GM23338 (cell line): ENCODE results near the gene IDH1. TPM values are rescaled to one million over a fixed set of nuclear protein-coding genes. Genes with fewer than 3 reads are reported as not detected.

Experiments
- ATAC-seq: fragments of 200-7000 bp; cut with Tn5 transposase; 3 replicates; pipeline ENCODE4 v1.9.1; 2020
- DNase-seq: peaks from one replicate; pipeline ENCODE4 v3.0.0-alpha.2; 2015; ENCODE audit warnings: low spot score
- H2AFZ ChIP-seq: fragments of 200-600 bp; sonication (generic); 2 replicates; pipeline ENCODE4 v1.8.0; 2016; ENCODE audit warnings: antibody characterized with exemption, mild to moderate bottlenecking, moderate library complexity
- H3F3A ChIP-seq: fragments of 200-600 bp; sonication (generic); replicated peaks from 2 replicates; pipeline ENCODE4 v1.8.0; 2017; ENCODE audit warnings: antibody characterized with exemption, mixed run types, low read depth
- H3K27ac ChIP-seq: fragments of 200-600 bp; sonication (generic); 2 replicates; pipeline ENCODE4 v1.6.1; 2016; ENCODE audit warnings: low read depth
- H3K27me3 ChIP-seq: fragments of 200-600 bp; sonication (generic); 2 replicates; pipeline ENCODE4 v1.8.0; 2016; ENCODE audit warnings: mild to moderate bottlenecking, mixed run types, moderate library complexity; ENCODE audit not compliant: insufficient read depth
- H3K36me3 ChIP-seq: fragments of 200-600 bp; sonication (generic); 2 replicates; pipeline ENCODE4 v1.8.0; 2016; ENCODE audit warnings: mild to moderate bottlenecking; ENCODE audit not compliant: insufficient read depth
- H3K4me1 ChIP-seq: fragments of 200-600 bp; sonication (generic); 2 replicates; pipeline ENCODE4 v1.8.0; 2016; ENCODE audit warnings: mild to moderate bottlenecking, moderate library complexity; ENCODE audit not compliant: insufficient read depth
- H3K4me2 ChIP-seq: fragments of 200-600 bp; sonication (generic); 2 replicates; pipeline ENCODE4 v1.7.1; 2017; ENCODE audit warnings: mixed run types
- H3K4me3 ChIP-seq: fragments of 200-600 bp; sonication (generic); 2 replicates; pipeline ENCODE4 v1.6.1; 2016; ENCODE audit warnings: mixed run types
- H3K79me2 ChIP-seq: fragments of 200-600 bp; sonication (generic); replicated peaks from 2 replicates; pipeline ENCODE4 v1.8.0; 2017; ENCODE audit warnings: mild to moderate bottlenecking; ENCODE audit not compliant: insufficient read depth
- H3K9me2 ChIP-seq: fragments of 200-600 bp; sonication (generic); 2 replicates; pipeline ENCODE4 v1.8.0; 2017; ENCODE audit not compliant: insufficient read depth
- H4K20me1 ChIP-seq: fragments of 200-600 bp; sonication (generic); replicated peaks from 2 replicates; pipeline ENCODE4 v1.8.0; 2017; ENCODE audit warnings: mild to moderate bottlenecking; ENCODE audit not compliant: insufficient read depth
- H3K27ac Mint-ChIP-seq: 2 replicates; pipeline ENCODE4 v1.8.0; 2020; ENCODE audit warnings: inconsistent platforms, mild to moderate bottlenecking, moderate library complexity, mixed read lengths
- H3K27me3 Mint-ChIP-seq: 3 replicates; pipeline ENCODE4 v1.8.0; 2022; ENCODE audit warnings: low read depth, mild to moderate bottlenecking, moderate library complexity, mixed read lengths, inconsistent platforms; ENCODE audit not compliant: insufficient read depth, poor library complexity
- H3K36me3 Mint-ChIP-seq: 3 replicates; pipeline ENCODE4 v1.8.0; 2021; ENCODE audit warnings: low read depth, mild to moderate bottlenecking, inconsistent platforms, moderate library complexity, mixed read lengths
- H3K4me1 Mint-ChIP-seq: 3 replicates; pipeline ENCODE4 v1.8.0; 2020; ENCODE audit warnings: mild to moderate bottlenecking, inconsistent platforms, mixed read lengths
- H3K4me3 Mint-ChIP-seq: 3 replicates; pipeline ENCODE4 v1.8.0; 2021; ENCODE audit warnings: moderate library complexity, mild to moderate bottlenecking, inconsistent platforms, mixed read lengths
- H3K9me3 Mint-ChIP-seq: 3 replicates; pipeline ENCODE4 v1.8.0; 2020; ENCODE audit warnings: moderate library complexity, mild to moderate bottlenecking, inconsistent platforms, mixed read lengths
- CREB1 ChIP-seq: fragments of 250-450 bp; sonication (Bioruptor Pico); IDR thresholded peaks from 2 replicates; pipeline ENCODE4 v1.5.0; 2020; ENCODE audit warnings: low read depth, mild to moderate bottlenecking, moderate library complexity
- CTCF ChIP-seq, 2 experiments: fragments of 200-600 bp in 1 of 2; sonication (generic) in 1 of 2; conservative IDR thresholded peaks; 2 replicates each; pipeline versions ENCODE4 v1.5.1 to v1.6.1; 2016 to 2017; ENCODE audit warnings: antibody characterized with exemption in 2 of 2, low read depth in 2 of 2, mild to moderate bottlenecking in 2 of 2, moderate library complexity in 1 of 2
- EZH2 ChIP-seq: fragments of 200-600 bp; sonication (generic); IDR thresholded peaks from one replicate; pipeline ENCODE4 v1.8.0; 2017; ENCODE audit warnings: antibody characterized with exemption, mild to moderate bottlenecking, low read depth; ENCODE audit not compliant: unreplicated experiment
- EZH2phosphoT487 ChIP-seq: fragments of 200-600 bp; sonication (generic); IDR thresholded peaks from one replicate; pipeline ENCODE4 v1.8.1; 2018; ENCODE audit warnings: antibody characterized with exemption; ENCODE audit not compliant: unreplicated experiment
- JUNB ChIP-seq: IDR thresholded peaks from one replicate; pipeline ENCODE4 v1.6.1; 2016; ENCODE audit warnings: antibody characterized with exemption; ENCODE audit not compliant: unreplicated experiment
- NANOG ChIP-seq: IDR thresholded peaks from 2 replicates; pipeline ENCODE4 v1.6.1; 2016; ENCODE audit warnings: antibody characterized with exemption, borderline replicate concordance
- POLR2AphosphoS5 ChIP-seq: IDR thresholded peaks from 2 replicates; pipeline ENCODE4 v1.6.1; 2016; ENCODE audit warnings: antibody characterized with exemption, low read depth
- REST ChIP-seq: IDR thresholded peaks from one replicate; pipeline ENCODE4 v1.6.1; 2018; ENCODE audit warnings: antibody characterized with exemption; ENCODE audit not compliant: unreplicated experiment
- STAT1 ChIP-seq: IDR thresholded peaks from one replicate; pipeline ENCODE4 v1.6.1; 2016; ENCODE audit warnings: antibody characterized with exemption; ENCODE audit not compliant: unreplicated experiment
- ZNF114 ChIP-seq: fragments of 250-450 bp; sonication (Bioruptor Pico); IDR thresholded peaks from 2 replicates; pipeline ENCODE4 v1.5.0; 2020; ENCODE audit warnings: mild to moderate bottlenecking, moderate library complexity
- ZNF331 ChIP-seq: fragments of 250-450 bp; sonication (Bioruptor Pico); IDR thresholded peaks from 2 replicates; pipeline ENCODE4 v1.5.0; 2020; ENCODE audit warnings: low read depth, mild to moderate bottlenecking, moderate library complexity
- ZNF462 ChIP-seq: fragments of 250-450 bp; sonication (Bioruptor Pico); IDR thresholded peaks from 2 replicates; pipeline ENCODE4 v1.5.0; 2020; ENCODE audit warnings: mild to moderate bottlenecking, moderate library complexity
- polyA plus RNA-seq: library from polyadenylated mRNA; unstranded; fragments of >200 nt; fragmentation: Nextera tagmentation; extraction: Ambion mirVana; gene quantifications from 2 replicates; pipeline ENCODE4 v1.2.1, GENCODE V29; 2016
- total RNA-seq: library from RNA; depleted of rRNA; stranded (reverse); fragments of >200 nt; shearing (Covaris generic); gene quantifications from 2 replicates; pipeline ENCODE4 v1.2.3, GENCODE V29; 2014
- TF ChIP-seq, protein P1 (sequence below): IDR thresholded peaks from 2 replicates; pipeline ENCODE4 v1.6.1; 2016; ENCODE audit warnings: antibody characterized with exemption

The IDH1 gene
- total and polyA plus RNA-seq, 2 experiments from 2014 or later: 315 to 536 TPM

DNA sequence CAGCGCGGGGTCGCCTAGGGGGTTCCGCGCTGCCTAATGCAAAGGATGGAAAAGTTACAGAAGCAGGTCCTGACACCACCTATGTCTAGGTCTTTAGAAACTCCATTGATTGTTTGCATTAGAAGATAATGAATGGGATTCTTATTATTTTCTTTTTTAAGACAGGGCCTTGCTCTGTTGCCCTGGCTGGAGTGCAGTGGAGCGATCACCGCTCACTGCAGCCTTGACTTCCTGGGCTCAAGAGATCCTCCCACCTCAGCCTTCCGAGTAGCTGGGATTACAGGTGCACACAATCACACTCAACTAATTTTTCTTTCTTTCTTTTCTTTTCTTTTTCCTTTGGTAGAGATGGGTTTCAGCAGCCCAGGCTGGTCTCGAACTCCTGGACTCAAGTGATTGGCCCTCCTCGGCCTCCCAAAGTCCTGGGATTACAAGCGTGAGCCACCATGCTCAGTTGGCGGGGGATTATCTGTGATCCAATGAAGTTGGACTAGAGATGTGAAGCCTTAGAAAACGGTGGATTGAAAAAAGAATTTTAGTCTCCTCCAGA, 761 bp upstream of the IDH1 start:
- Histone ChIP-seq H2AFZ (peak overlapping the region; percentile 82; the same call in 1 of the 2 replicates), H3K4me3 (peak overlapping the region; percentile 99), H3F3A (peaks cover 6% of the 10 kb centered on the region; the same call in 1 of the 2 replicates), H3K27me3 (no peaks in the 10 kb centered on the region), H3K4me1 (peaks cover 24% of the 10 kb centered on the region), H3K4me2 (peak overlapping the region; percentile 76), H4K20me1 (peaks cover 13% of the 10 kb centered on the region), H3K9me2 (no peaks in the 10 kb centered on the region), H3K27ac (peak overlapping the region; percentile 91), H3K79me2 (peaks cover 42% of the 10 kb centered on the region), H3K36me3 (peaks cover 31% of the 10 kb centered on the region)
- Mint-ChIP-seq H3K27ac (peak overlapping the region; percentile 98), H3K9me3 (no peaks in the 10 kb centered on the region; the same call in 2 of the 3 replicates), H3K4me1 (peaks cover 32% of the 10 kb centered on the region), H3K27me3 (peaks cover 13% of the 10 kb centered on the region), H3K4me3 (peak overlapping the region; percentile 99), H3K36me3 (peaks cover 33% of the 10 kb centered on the region)
- DNase-seq: no peak
- TF ChIP-seq ZNF462 (CRISPR knock-in tag) (no peak), REST (no peak), CTCF (conservative IDR thresholded peaks at IDR 0.05; ENCODE audit: low read depth in 2 of 2) (no peak), EZH2phosphoT487 (no peak), ZNF331 (CRISPR knock-in tag) (no peak), NANOG (no peak), STAT1 (no peak), CREB1 (no peak), JUNB (no peak), ZNF114 (CRISPR knock-in tag) (no peak), EZH2 (no peak), POLR2AphosphoS5 (no peak)
- TF ChIP-seq, protein P1, sequence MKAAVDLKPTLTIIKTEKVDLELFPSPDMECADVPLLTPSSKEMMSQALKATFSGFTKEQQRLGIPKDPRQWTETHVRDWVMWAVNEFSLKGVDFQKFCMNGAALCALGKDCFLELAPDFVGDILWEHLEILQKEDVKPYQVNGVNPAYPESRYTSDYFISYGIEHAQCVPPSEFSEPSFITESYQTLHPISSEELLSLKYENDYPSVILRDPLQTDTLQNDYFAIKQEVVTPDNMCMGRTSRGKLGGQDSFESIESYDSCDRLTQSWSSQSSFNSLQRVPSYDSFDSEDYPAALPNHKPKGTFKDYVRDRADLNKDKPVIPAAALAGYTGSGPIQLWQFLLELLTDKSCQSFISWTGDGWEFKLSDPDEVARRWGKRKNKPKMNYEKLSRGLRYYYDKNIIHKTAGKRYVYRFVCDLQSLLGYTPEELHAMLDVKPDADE: no peak
- peak; percentile 1 for ATAC-seq
